Natural killer cell treated with Interleukin-12 subunit alpha and Interleukin-12 subunit beta and Interleukin-15 and Interleukin-18, amount 100 ng/mL, for 72 hours (primary cell): Measurements from ENCODE around the gene MPZL3. TPM values are rescaled to one million over a fixed set of nuclear protein-coding genes. Genes with fewer than 3 reads are reported as not detected.

Source experiments
- ATAC-seq, 2 donors: fragments of 150-1000 bp; cut with Tn5 transposase in 1 of 2; sonication (Bioruptor Pico), chemical (Tn5 transposase) in 1 of 2; 2 replicates each; pipeline ENCODE4 v1.10.0; 2021
- DNase-seq: peaks from one replicate; pipeline ENCODE4 v3.0.0; 2022; ENCODE audit warnings: low spot score
- H3K27ac Mint-ChIP-seq, 2 donors: 1 replicate in 1 of 2; 2 replicates in 1 of 2; pipeline ENCODE4 v1.8.0; 2022; ENCODE audit warnings: mixed read lengths in 2 of 2, mild to moderate bottlenecking in 1 of 2, moderate library complexity in 1 of 2
- H3K27me3 Mint-ChIP-seq, 2 donors: 1 replicate in 1 of 2; 2 replicates in 1 of 2; pipeline ENCODE4 v1.8.0; 2022; ENCODE audit warnings: mixed read lengths in 2 of 2
- H3K36me3 Mint-ChIP-seq: one replicate; pipeline ENCODE4 v1.8.0; 2022; ENCODE audit warnings: mixed read lengths
- H3K4me1 Mint-ChIP-seq, 2 donors: 1 replicate in 1 of 2; 2 replicates in 1 of 2; pipeline ENCODE4 v1.8.0; 2022; ENCODE audit warnings: low read depth in 2 of 2, mixed read lengths in 2 of 2, mild to moderate bottlenecking in 1 of 2
- H3K4me3 Mint-ChIP-seq: one replicate; pipeline ENCODE4 v1.8.0; 2022; ENCODE audit warnings: mixed read lengths
- H3K9me3 Mint-ChIP-seq: 2 replicates; pipeline ENCODE4 v1.8.0; 2022; ENCODE audit warnings: mixed read lengths
- total RNA-seq, 2 donors: library from RNA; stranded (reverse); gene quantifications; one replicate each; pipeline ENCODE4 v1.2.3, GENCODE V29; 2022

Gene MPZL3, protein sequence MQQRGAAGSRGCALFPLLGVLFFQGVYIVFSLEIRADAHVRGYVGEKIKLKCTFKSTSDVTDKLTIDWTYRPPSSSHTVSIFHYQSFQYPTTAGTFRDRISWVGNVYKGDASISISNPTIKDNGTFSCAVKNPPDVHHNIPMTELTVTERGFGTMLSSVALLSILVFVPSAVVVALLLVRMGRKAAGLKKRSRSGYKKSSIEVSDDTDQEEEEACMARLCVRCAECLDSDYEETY
- 10 to 100 TPM; 10.8 to 12.8 TPM for total RNA-seq

DNA sequence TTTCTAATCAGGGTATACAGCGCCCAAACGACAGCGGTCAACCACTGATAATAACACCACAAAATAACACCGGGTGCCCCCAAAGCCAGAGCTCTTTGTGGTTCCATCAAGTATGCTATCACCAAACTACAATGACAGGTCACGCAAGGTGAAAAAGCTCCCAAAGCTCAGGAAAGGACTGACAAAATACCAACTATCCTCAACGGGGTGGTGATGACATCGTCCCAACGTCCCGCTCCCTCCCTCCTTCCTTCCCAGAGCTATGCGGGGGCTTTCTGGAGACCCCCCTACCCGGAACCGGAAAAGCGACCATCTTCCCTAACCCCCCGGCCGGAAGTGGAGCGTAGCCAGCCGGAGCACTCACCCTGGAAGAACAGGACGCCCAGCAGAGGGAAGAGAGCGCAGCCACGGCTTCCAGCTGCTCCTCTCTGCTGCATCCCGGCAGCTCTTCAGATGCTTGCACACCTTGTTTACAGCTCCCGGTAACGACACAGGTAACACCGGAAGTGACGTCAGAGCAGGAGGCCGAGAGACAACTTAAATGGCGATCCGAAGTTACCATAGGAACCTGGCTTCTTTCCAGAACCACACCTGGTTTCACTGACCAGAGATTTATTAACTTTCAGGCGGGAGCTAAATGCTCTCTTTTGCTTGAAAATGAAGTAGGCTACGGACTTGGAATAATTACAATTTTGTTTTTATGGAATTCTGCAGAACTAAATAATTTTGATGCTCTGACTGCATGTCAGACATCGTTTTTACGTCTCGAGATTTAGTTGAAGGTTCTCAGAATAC lies at the start of gene MPZL3:
TSS of gene MPZL3 (minus strand) at position 508 of the 795 bp plus-strand sequence. CDS start at position 437, 71 bp downstream.
- Mint-ChIP-seq H3K27me3 (no peaks in the 10 kb centered on the region), H3K4me3 (peak within 1 kb of the TSS; percentile 97), H3K27ac (peak within 1 kb of the TSS; percentile 98 to 99), H3K9me3 (no peaks in the 10 kb centered on the region), H3K4me1 (peaks cover 24 to 27% of the 10 kb centered on the region in 2 donors), H3K36me3 (no peaks in the 10 kb centered on the region)
- ATAC-seq (peak; percentile 84 to 88), DNase-seq (peak; percentile 68)

DNA sequence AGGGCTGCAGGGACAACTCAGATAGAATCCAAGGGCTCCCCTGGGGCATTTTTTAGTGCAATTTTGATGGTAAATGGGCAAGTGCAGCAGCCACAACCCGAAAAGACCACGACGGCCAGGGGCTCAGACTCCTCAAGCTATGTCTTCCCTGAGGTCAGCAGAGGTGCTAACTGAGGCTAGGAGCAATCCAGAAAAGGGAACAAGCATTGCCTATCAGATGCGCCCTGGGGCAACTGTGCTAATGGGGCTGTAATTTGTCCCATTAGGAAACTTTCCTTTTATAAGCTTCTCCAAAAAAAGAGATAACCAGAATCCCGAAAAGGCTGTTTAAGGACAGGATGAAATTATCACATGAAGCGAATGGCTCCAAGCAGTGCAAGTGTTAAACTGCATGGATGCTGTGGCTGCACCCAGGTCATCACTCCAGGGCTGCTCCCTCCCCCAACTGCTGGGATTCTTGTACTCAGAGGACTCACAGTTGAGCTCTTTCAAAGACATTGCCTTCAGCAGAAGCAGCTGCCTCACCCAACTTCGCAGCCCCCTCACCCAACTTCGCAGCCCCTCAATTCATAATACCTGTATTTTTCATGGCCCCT lies 49.5 kb upstream of the MPZL3 start:
- ATAC-seq (no peak), DNase-seq (no peak)
- Mint-ChIP-seq H3K36me3 (peaks cover 10% of the 10 kb centered on the region), H3K4me1 (peaks cover 22 to 34% of the 10 kb centered on the region in 2 donors), H3K4me3 (no peak overlapping the region), H3K9me3 (no peaks in the 10 kb centered on the region), H3K27ac (peak overlapping the region in 1 of 2 donors; percentile 49), H3K27me3 (no peaks in the 10 kb centered on the region)

DNA sequence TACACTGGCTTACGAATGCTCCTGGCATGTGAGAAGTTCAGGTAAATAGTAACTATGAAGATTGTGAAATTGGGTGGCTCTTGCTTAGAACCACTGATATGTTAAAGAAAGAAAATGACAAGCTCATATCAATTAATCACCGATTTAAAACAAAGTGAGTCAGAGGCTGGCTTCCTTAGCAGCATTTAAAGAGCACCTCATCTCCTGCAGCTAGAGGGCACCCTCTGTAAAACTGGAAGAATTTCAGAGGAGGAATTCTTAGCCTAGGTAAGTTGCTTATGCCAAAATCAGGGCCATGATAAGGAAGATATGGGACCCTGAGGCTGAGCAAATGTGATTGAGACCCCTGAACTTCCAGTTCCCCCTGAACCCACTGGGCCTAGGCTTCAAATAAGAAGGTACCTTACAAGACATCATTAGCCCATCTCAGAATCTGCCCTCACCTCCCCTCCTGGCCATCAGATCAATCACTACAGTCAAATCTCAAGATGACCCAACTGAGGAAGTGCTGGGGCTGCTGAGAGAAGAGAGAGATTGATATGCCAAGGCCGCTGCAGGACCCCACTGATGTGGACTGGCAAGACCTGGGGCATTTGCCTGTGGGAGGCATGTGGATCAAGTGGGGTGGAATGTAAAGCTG lies 43.8 kb upstream of the MPZL3 start:
- Mint-ChIP-seq H3K27me3 (peaks cover 0 to 5% of the 10 kb centered on the region in 2 donors), H3K4me3 (no peak overlapping the region), H3K27ac (peak overlapping the region in 1 of 2 donors; percentile 75), H3K9me3 (no peaks in the 10 kb centered on the region), H3K36me3 (no peaks in the 10 kb centered on the region), H3K4me1 (peaks cover 9 to 18% of the 10 kb centered on the region in 2 donors)
- DNase-seq (no peak), ATAC-seq (no peak)

DNA sequence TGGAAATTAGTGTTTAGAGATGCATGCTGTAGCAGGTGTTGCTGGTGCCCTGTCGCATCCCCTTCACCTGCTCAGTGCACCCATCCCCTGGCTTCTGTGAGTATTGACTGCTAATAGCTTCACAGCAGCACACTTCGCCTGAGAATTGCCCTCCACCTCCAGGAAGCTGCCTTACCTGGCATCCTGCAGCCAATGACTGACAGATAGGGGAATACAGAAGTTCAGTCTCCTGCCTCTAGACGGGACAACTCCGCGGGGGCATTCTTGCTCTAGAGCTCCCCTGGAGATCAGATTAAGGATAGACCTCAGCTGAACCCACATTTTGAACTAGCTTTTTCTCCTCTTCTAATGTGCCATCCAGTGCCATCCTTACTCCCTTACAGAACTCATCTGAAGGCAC lies 43.0 kb upstream of the MPZL3 start:
- ATAC-seq (no peak), DNase-seq (no peak)
- Mint-ChIP-seq H3K4me1 (peaks cover 13 to 18% of the 10 kb centered on the region in 2 donors), H3K27ac (peak overlapping the region in 1 of 2 donors; percentile 75), H3K4me3 (no peak overlapping the region), H3K9me3 (no peaks in the 10 kb centered on the region), H3K36me3 (no peaks in the 10 kb centered on the region), H3K27me3 (peaks cover 0 to 5% of the 10 kb centered on the region in 2 donors)

DNA sequence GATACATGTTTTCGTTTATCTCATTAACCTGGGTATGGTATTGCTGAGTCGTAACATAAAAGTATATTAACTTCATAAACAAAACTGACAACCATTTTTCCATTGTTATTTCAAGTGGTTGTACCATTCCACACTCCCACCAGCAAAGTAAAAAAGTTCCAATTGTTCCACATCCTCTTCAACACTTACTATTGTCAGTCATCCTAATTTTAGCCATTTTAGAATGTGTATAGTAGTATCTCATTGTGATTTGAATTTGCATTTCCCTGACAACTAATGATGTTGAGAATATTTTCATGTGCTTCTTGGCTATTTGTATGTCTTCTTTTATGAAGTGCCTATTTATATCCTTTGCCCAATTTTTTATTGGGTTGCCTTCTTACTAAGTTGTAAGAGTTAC lies 41.9 kb upstream of the MPZL3 start:
- H3K4me3 Mint-ChIP-seq: no peak overlapping the region

DNA sequence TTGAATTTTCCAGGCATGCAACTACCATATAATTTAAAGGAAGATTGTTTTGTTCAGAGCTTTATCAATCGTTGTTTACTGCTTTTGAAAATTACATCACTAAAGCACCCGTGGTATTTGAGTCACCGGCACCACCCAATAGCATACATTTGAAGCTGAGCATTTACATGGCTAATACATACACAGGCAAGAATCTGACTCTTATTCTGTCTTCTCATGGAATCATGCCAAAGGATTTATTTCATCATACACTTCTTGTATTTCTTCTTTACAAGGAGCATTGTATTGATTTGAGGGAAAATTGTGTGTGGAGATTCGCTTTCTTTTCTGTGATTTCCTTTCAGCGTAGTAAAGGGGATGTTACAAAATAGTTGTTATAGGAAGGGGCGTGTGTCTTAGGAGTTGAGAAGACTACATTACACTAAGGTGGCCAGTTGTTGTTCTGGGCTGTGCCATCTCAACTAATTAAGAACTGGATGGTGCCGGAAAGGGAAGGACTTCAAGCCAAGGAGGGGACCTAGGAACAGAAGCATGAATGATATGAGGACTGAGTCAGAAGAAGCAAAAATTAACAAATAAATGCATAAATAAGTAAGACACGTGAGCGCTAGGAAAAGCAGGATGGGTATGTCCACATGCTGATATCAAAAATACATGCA lies 39.4 kb upstream of the MPZL3 start:
- Mint-ChIP-seq H3K4me3 (no peak overlapping the region), H3K27me3 (peaks cover 0 to 7% of the 10 kb centered on the region in 2 donors), H3K9me3 (no peaks in the 10 kb centered on the region), H3K36me3 (peaks cover 5% of the 10 kb centered on the region), H3K27ac (no peak overlapping the region), H3K4me1 (peaks cover 13 to 20% of the 10 kb centered on the region in 2 donors)
- ATAC-seq: no peak
- DNase-seq: no peak

More for the DNA sequence above, 41.9 kb upstream of the MPZL3 start:
- H3K4me1 Mint-ChIP-seq: peaks cover 13 to 20% of the 10 kb centered on the region in 2 donors
- DNase-seq: no peak
- H3K9me3 Mint-ChIP-seq: no peaks in the 10 kb centered on the region
- ATAC-seq: no peak
- peaks cover 5% of the 10 kb centered on the region for H3K36me3 Mint-ChIP-seq
- no peak overlapping the region for H3K27ac Mint-ChIP-seq
- peaks cover 0 to 7% of the 10 kb centered on the region in 2 donors for H3K27me3 Mint-ChIP-seq

DNA sequence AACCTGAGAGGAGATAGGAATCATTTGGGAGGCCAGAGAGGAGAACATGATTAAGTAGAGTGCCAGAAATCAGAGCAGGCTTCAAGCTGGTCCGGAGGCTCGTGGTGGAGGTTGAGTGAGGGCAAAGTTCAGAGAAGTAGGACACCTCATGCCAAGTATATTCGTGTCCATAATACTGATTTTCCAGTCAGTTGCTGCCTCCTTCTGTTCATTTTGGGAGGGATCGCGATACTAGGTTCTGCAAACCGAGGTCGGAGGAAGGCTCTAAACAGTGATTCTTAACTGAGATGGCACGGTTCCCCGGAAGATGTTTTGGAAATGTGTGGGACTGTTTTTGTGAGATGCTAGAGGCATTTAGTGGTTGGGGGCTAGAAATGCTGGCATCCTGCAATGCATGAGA lies 38.8 kb upstream of the MPZL3 start:
- H3K36me3 Mint-ChIP-seq: peaks cover 5% of the 10 kb centered on the region
- peaks cover 13 to 16% of the 10 kb centered on the region in 2 donors for H3K4me1 Mint-ChIP-seq
- no peak overlapping the region for H3K4me3 Mint-ChIP-seq
- ATAC-seq (peak; percentile 68 to 70), DNase-seq (no peak)
- H3K27ac Mint-ChIP-seq: no peak overlapping the region
- H3K9me3 Mint-ChIP-seq: no peaks in the 10 kb centered on the region
- peaks cover 0 to 10% of the 10 kb centered on the region in 2 donors for H3K27me3 Mint-ChIP-seq

DNA sequence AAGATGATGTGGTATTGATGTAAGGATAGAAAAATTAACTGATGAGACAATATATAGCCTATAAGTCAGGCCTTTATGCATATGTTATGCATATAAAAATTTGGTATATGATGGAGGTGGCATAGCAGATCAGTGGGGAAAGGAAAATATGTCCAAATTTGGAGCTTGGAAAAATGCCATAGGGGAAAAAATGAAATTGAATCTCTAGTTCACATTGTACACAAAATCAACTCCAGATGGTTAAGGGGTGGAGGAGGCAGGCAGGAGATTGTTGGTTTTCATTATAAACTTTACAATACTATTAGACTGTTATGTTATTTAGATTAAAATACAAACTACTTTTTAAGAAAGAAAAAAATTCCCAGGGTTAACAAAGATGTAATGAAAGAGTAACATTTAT lies 37.2 kb upstream of the MPZL3 start:
- H3K36me3 Mint-ChIP-seq: peaks cover 5% of the 10 kb centered on the region
- no peak overlapping the region for H3K27ac Mint-ChIP-seq

DNA sequence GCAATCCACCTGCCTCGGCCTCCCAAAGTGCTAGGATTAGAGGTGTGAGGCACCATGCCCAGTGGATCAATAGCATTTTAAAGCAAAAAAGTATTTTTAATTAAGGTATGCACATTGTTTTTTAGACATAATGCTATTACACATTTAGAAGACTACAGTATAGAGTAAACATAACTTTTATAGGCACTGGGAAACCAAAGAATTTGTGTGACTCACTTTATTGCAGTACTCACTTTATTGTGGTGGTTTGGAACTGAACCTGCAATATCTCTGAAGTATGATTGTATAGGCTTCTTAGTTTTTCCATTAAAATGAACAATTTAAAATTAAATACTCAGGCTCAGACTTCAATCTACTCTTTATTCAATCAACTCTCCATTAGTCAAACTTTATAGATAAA lies 34.8 kb upstream of the MPZL3 start:
- DNase-seq (no peak), ATAC-seq (no peak)
- Mint-ChIP-seq H3K9me3 (no peaks in the 10 kb centered on the region), H3K4me1 (peaks cover 7 to 11% of the 10 kb centered on the region in 2 donors), H3K4me3 (no peak overlapping the region), H3K36me3 (peaks cover 5% of the 10 kb centered on the region), H3K27me3 (peaks cover 0 to 12% of the 10 kb centered on the region in 2 donors), H3K27ac (no peak overlapping the region)

More for the DNA sequence above, 37.2 kb upstream of the MPZL3 start:
- Mint-ChIP-seq H3K27me3 (peaks cover 0 to 12% of the 10 kb centered on the region in 2 donors), H3K9me3 (no peaks in the 10 kb centered on the region), H3K4me3 (no peak overlapping the region), H3K4me1 (peaks cover 7 to 11% of the 10 kb centered on the region in 2 donors)
- DNase-seq: no peak
- ATAC-seq: no peak

DNA sequence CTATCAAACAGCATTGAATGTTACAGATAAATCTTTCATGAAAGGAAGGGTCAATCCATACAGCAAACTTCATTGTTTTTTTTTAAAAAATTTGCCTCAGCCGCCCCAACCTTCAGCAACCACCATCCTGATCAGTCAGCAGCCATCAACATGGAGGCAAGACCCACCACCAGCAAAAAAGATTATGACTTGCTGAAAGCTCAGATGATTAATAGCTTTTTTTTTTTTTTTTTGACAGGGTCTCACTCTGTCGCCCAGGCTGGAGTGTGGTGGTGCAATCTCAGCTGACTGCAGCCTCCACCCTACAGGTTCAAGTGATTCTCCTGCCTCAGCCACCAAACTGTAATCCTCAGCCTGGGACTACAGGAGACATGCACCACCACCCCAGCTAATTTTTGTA lies 34.4 kb upstream of the MPZL3 start:
- Mint-ChIP-seq H3K9me3 (no peaks in the 10 kb centered on the region), H3K4me3 (no peak overlapping the region), H3K36me3 (peaks cover 5% of the 10 kb centered on the region), H3K27me3 (peaks cover 0 to 9% of the 10 kb centered on the region in 2 donors), H3K4me1 (peaks cover 8 to 10% of the 10 kb centered on the region in 2 donors), H3K27ac (no peak overlapping the region)
- no peak for ATAC-seq
- DNase-seq: no peak

DNA sequence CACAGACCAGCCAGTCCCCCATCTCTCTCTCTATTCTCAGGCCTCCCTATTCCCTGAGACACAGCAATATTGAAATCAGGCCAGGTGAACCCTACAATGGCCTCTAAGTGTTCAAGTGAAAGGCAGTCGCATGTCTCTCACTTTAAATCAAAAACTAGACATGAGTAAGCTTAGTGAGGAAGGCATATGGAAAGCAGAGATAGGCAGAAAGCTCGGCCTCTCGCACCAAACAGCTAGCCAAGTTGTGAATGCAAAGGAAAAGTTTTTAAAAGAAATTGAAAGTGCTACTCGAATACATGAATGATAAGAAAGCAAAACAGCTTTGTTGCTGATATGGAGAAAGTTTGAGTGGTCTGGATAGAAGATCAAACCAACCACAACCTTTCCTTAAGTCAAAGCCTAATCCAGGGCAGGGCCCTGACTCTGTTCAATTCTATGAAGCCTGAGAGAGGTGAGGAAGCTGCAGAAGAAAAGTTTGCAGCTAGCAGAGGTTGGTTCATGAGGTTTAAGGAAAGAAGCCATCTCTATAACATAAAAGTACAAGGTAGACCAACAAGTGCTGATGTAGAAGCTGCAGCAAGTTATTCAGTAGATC lies 31.7 kb upstream of the MPZL3 start:
- Mint-ChIP-seq H3K4me1 (peaks cover 7 to 8% of the 10 kb centered on the region in 2 donors), H3K27me3 (peaks cover 0 to 5% of the 10 kb centered on the region in 2 donors), H3K9me3 (no peaks in the 10 kb centered on the region), H3K4me3 (no peak overlapping the region), H3K36me3 (no peaks in the 10 kb centered on the region), H3K27ac (peak overlapping the region in 1 of 2 donors; percentile 1)
- ATAC-seq: no peak
- no peak for DNase-seq

DNA sequence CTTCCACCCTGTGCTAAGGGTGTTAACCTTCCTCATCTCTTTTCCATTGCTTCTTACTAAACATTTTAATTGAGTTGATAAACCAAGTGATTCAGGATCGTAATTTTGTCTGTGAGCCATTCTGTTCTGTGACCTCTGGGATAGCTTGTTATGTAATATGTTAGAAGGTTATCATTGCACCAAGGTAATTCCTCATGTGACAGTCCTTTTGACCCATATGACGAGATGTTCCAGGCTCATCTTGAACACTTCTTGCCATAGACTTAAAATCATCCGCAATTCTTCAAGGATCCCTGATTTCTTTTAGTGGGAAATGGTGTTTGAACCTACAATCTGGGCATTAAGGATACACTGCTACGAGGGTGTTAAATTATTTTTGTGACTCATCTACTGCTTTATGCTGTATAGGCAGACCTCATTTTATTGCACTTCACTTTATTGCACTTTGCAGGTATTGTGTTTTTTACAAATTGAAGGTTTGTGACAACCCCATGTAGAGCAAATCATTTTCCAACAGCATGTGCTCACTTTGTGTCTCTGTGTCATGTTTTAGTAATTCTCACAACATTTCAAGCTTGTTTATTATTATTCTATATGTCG lies 31.0 kb upstream of the MPZL3 start:
- Mint-ChIP-seq H3K36me3 (no peaks in the 10 kb centered on the region), H3K9me3 (no peaks in the 10 kb centered on the region), H3K27ac (no peak overlapping the region), H3K4me1 (peaks cover 7 to 8% of the 10 kb centered on the region in 2 donors), H3K4me3 (no peak overlapping the region), H3K27me3 (peaks cover 0 to 5% of the 10 kb centered on the region in 2 donors)
- DNase-seq (no peak), ATAC-seq (no peak)
